EH (cell line): ENCODE results near the gene RFC3.

Experiments used
- DNase-seq: peaks from one replicate; pipeline ENCODE4 v3.0.0-alpha.2; 2015; ENCODE audit warnings: low read depth

Gene RFC3

GRCh38 chr13:33865945-33866344, 48.0 kb downstream of the RFC3 start:
- DNase-seq, result no peak

GRCh38 chr13:33867472-33867871, 49.5 kb downstream of the RFC3 start:
- DNase-seq, result no peak

GRCh38 chr13:33868343-33868994, 50.5 kb downstream of the RFC3 start:
- DNase-seq, result no peak

- DNase-seq, result no peak
Observed at GRCh38 chr13:33869005-33869404, 51.1 kb downstream of the RFC3 start.

- no peak for DNase-seq
Observed at GRCh38 chr13:33870046-33870668, 52.2 kb downstream of the RFC3 start.

- DNase-seq, result no peak
Observed at GRCh38 chr13:33871207-33872004, 53.5 kb downstream of the RFC3 start.

GRCh38 chr13:33872005-33872351, 54.0 kb downstream of the RFC3 start:
- DNase-seq, result no peak

GRCh38 chr13:33873251-33873908, 55.4 kb downstream of the RFC3 start:
- no peak for DNase-seq

- no peak for DNase-seq
Observed at GRCh38 chr13:33874871-33875270, 56.9 kb downstream of the RFC3 start.

- DNase-seq, result no peak
Observed at GRCh38 chr13:33875618-33876401, 57.9 kb downstream of the RFC3 start.

GRCh38 chr13:33876716-33877394, 58.9 kb downstream of the RFC3 start:
- no peak for DNase-seq

- no peak for DNase-seq
Observed at GRCh38 chr13:33879118-33879517, 61.2 kb downstream of the RFC3 start.

GRCh38 chr13:33882804-33883203, 64.9 kb downstream of the RFC3 start:
- DNase-seq, result no peak

- DNase-seq, result no peak
Observed at GRCh38 chr13:33884531-33885220, 66.7 kb downstream of the RFC3 start.
